Measurements from ENCODE around the gene ZNF678.

DNA sequence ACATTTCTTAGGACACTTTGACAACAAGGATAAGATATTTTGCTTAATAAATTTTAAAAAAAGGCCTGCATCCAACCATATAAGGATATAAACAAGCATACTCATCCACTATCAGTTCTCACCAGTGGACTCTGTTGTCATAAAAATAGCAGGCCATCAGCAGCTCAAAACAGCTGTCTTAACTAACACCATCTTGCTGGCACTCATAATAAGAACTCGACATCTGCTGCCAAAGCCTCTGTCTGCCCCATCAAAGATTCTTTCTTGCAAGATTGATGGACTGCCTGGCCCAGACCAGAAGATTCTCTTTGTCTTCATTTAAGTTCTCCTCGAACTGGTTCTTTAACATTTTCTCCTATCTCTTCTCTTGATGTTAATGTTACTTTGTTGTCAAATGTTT, 161.7 kb downstream of the ZNF678 start:
- no peak for TF ChIP-seq POLR2AphosphoS5 (IDR thresholded peaks at IDR 0.05; ENCODE audit: control insufficient read depth, insufficient read depth, low read depth, low read length)
- TF ChIP-seq, protein P1, sequence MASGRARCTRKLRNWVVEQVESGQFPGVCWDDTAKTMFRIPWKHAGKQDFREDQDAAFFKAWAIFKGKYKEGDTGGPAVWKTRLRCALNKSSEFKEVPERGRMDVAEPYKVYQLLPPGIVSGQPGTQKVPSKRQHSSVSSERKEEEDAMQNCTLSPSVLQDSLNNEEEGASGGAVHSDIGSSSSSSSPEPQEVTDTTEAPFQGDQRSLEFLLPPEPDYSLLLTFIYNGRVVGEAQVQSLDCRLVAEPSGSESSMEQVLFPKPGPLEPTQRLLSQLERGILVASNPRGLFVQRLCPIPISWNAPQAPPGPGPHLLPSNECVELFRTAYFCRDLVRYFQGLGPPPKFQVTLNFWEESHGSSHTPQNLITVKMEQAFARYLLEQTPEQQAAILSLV (tag; IDR thresholded peaks at IDR 0.05), result no peak

Measured in K562 (cell line).